GM19239 (cell line): ENCODE data around the gene RNF40.
A peak's percentile ranks its signal among the peaks of the same experiment; 100 is the strongest.

Source experiments
- DNase-seq: peaks from one replicate; pipeline ENCODE4 v3.0.0; 2011; ENCODE audit warnings: low spot score; ENCODE audit not compliant: insufficient read length
- FAIRE-seq: peaks from 2 replicates; lab custom pipeline; 2011; peaks lifted over from hg19 to GRCh38; lab: Jason Lieb, UNC

The RNF40 gene

GRCh38 chr16:30777591-30778297 lies 15.6 kb downstream of the RNF40 start:
- FAIRE-seq (no peak), DNase-seq (no peak)

DNA sequence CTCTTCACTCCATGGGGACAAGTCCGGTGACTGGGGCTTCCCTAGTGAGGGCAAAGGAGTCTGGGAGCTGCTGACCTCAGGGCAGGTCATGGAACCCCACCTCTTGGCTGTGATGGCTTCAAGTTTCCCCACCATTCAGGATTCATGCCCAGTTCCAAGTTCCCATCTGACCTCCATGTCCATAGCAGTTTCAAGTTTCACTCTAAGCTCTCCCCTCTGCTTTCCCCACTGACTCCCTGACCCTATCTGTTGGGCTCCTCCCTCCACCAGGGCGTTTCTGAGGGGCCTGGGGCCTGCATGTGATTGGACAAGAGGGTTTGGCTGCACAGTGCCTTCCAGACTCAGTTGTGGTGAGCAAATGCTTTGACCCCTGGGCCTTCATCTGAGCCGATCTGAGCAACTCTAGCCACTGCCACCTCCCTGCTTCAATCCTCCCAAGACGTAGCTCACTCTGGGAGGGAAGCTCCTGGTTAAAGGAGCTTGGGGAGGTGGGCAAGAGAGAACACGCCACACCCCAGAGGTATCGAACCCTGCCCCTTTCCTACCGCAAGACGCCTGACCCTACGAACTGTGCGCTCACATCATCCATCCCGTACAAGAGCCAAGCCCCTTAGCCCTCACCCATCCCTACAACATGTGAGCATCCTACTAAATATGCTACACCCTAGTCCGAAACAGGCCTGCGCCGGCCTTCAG lies 16.6 kb downstream of the RNF40 start:
- no peak for DNase-seq
- FAIRE-seq: no peak

DNA sequence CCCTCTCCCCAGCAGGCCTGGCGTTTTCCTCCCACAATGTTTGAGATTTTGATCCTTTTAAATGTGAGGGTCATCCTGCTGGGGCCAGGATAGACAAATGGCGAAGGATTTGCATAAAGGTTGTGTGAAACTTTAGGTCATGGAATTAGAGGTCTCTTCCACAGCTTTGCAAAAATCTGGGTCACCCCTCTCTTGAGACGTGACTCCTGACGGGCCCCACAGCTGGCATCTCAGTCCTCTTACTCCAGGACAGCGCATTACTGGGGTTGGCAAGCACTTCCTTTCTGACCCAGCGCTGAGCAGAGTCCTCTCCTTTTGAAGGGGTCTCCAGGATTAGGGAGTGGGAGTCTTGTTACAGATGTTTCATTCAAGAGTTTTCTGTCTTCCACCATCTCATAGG lies 17.5 kb downstream of the RNF40 start:
- FAIRE-seq (no peak), DNase-seq (no peak)

DNA sequence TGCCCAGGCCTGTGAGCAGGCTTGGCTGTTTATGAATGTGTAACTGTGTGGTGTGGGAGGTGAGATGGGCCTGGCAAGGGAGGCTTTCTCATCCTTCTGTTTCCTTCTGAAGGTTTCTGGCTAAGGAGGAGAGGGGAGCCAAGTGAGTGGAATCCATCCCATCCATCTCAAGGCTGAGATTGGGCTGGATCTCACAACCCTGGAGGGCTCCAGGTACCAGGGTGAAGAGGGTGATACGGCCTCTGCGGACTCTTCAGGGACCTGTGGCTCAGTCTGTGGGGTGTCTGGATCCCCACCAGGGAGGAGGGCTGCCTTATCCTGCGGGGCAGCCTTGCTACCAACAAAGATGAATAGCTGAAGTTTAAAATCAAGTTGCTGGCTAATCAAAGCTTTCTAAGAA lies 17.9 kb downstream of the RNF40 start:
- FAIRE-seq (no peak), DNase-seq (no peak)

GRCh38 chr16:30780549-30780948 lies 18.4 kb downstream of the RNF40 start:
- FAIRE-seq (no peak), DNase-seq (no peak)

DNA sequence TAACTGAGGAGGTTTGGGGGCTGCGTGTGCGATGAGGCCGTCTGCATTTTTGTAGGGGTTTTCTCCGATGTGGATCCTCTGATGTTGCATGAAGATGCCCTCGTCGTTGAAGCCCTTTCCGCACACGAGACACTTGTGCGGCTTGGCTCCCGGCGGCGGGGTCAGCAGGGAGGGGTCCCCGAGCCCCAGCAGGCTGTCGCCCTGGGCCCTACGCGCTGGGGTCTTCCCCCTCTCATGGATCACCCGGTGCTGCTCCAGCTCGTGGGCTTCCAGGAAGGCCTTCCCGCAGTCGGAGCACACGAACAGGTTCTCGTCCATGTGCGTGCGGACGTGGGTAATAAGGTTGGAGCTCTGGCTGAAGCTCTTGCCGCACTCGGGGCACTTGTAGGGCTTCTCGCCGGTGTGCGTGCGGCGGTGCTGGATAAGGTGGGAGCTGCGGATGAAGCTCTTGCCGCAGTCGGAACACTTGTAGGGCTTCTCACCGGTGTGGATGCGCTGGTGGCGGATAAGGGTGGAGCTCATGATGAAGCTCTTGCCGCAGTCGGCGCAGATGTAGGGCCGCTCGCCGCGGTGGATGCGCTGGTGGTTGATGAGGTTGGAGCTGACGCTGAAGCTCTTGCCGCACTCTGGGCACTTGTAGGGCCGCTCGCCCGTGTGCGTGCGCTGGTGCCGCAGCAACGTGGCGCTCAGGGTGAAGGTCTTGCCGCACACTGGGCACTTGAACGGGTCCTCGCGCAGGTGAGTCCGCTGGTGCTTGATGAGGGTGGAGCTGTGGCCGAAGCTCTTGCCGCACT lies 20.6 kb downstream of the RNF40 start:
- DNase-seq (no peak), FAIRE-seq (no peak)

GRCh38 chr16:30783280-30784109 lies 21.4 kb downstream of the RNF40 start:
- no peak for DNase-seq
- FAIRE-seq: no peak

DNA sequence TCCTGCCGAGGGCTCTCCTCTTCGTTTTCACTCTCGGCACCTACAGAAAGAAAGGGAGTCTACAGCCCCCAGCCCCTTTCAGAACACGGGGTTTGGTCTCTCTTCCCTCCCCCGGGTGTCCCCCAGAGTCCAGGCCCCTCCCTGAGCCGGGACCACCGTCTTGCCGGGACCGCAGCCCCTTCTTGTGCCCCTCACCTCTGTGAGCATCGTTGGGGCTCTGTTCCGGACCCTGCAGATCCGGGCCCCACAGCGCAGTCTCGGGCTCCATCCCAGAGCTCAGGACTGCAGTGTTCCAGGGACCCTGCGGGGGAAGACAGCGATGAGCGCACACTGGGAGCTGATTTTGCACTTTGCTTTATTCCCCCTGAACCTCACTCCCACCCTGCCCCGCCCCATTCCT lies 22.1 kb downstream of the RNF40 start:
- no peak for FAIRE-seq
- DNase-seq: no peak

- DNase-seq (no peak), FAIRE-seq (no peak)
Observed at GRCh38 chr16:30785126-30786106, 23.3 kb downstream of the RNF40 start.

GRCh38 chr16:30786115-30786935 lies 24.2 kb downstream of the RNF40 start:
- DNase-seq (no peak), FAIRE-seq (no peak)

- peak; percentile 66 for DNase-seq
- no peak for FAIRE-seq
Observed at GRCh38 chr16:30786936-30787612, 25.0 kb downstream of the RNF40 start, which contains the start of gene ZNF629. ZNF629 (minus strand) TSS chr16:30787205; CDS start chr16:30784482, 2,723 bp downstream.

GRCh38 chr16:30787613-30788378 lies 25.7 kb downstream of the RNF40 start:
- DNase-seq (no peak), FAIRE-seq (no peak)

DNA sequence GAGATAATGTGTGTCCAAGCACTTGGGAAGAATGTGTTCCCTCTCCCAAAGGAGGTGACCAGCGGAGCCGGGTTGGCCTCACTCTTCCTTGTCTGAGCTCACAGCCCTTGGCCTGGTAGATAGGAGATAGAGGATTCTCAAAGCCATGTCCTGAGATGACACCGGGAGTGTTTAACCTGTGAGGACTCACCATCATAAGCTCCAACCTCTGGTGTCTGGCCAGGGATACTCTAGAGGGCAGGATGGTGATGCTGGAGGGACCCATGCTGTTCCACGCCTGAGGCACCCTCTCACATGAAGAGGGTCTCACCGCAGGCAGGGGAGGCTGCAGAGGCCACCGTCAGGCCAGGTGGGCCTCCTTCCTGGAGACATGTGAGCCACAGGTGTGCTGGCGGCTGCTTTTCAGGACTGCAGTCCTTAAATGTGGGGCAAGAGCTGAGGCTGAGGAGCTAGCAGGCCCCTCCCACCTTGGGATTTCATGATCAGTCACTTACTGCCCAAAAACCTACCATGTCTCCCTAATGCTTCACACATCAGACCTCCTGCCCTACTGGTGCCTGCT lies 31.5 kb downstream of the RNF40 start:
- FAIRE-seq (no peak), DNase-seq (no peak)

GRCh38 chr16:30794634-30795033 lies 32.5 kb downstream of the RNF40 start:
- FAIRE-seq (no peak), DNase-seq (no peak)

DNA sequence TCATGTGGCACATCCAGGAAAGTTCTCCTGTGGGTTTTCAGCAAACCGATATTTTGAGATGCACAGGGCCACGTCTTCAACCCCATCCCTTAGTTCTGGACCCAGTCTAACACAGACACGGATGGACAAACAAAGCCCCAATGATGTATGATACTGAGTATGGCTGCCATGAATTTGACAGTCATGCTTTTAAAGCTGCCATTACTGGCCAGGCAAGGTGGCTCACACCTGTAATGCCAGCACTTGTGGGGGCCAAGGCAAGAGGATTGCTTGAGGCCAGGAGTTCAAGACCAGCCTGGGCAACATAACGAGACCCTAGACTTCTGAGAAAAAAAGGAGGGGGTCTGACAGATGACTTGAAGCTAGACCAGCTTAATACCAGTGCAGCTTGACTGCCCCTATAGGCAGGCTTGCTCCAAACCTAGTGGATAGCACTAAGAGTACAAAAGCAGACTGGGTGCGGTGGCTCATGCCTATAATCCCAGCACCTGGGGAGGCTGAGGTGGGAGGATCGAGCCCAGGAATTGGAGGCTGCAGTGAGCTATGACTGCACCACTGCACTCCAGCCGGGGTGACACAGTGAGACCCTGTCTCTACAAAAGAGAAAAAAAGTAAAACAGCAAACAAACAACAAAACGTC lies 35.7 kb downstream of the RNF40 start:
- FAIRE-seq (no peak), DNase-seq (no peak)

DNA sequence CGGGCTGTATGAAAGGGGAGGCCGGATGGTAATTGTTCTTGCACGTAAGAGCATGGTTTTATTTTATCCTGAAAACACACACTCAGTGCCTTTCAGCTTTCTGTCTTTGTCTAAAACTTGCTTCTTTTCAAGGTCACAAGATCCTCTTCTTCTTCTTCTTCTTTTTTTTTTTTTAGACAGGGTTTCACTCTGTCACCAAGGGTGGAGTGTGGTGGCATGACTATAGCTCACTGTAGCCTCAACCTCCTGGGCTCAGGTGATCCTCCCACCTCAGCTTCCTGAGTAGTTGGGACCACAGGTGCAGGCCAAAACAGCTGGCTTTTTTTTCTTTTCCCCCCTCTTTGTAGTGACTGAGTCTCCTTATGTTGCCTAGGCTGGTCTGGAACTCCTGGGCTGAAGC lies 40.8 kb downstream of the RNF40 start:
- DNase-seq (no peak), FAIRE-seq (no peak)
